Measurements from ENCODE around the gene GALNT16. TPM values are rescaled to one million over a fixed set of nuclear protein-coding genes. Genes with fewer than 3 reads are reported as not detected.

The GALNT16 gene
- total RNA-seq, 4 donors from 2014 or later: 5.1 to 8.9 (median 8.7) TPM

DNA sequence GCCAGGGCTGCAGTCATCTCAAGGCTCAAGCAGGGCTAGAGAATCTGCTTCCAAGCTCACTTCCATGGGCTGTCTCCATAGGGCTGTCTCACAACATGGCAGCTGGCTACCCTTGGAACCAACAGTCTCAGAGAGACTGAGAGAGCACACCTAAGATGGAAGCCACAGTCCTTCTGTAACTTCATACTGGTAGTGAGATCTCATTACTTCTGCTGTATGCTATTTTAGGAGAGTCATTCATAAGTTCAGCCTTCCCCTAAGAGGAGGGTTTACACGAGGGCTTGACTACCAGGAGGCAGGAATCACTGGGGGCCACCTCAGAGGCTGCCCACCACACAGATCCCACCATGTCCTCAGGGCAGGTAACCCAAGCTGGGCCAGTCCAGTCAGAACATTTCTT, 108.4 kb downstream of the GALNT16 start:
- no peak for TF ChIP-seq CTCF (IDR thresholded peaks at IDR 0.05; ENCODE audit: low read depth)

DNA sequence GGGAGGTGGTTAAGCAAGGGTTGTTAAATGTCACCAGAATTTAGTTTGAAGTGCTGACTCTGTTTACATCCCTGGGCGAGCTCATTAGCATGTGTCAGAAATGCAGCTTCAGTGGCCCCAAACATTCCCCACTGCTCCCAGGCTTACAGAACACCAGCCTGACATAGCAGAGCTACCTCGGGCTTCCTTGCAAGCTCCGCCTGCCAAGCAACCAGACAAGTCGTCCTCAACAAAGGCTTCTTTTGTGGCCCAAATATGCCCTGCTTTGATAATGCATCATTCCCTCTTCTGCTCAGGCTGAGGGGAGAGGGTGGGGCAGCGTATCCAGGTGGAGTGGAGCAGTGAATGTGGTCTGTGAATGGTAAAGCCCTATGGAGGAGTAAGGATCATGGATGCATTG, 110.1 kb downstream of the GALNT16 start:
- TF ChIP-seq CTCF (IDR thresholded peaks at IDR 0.05; ENCODE audit: low read depth): no peak

- no peak for TF ChIP-seq CTCF (IDR thresholded peaks at IDR 0.05; ENCODE audit: low read depth)
These were observed 112.2 kb downstream of the GALNT16 start for GRCh38 chr14:69372146-69372545.

DNA sequence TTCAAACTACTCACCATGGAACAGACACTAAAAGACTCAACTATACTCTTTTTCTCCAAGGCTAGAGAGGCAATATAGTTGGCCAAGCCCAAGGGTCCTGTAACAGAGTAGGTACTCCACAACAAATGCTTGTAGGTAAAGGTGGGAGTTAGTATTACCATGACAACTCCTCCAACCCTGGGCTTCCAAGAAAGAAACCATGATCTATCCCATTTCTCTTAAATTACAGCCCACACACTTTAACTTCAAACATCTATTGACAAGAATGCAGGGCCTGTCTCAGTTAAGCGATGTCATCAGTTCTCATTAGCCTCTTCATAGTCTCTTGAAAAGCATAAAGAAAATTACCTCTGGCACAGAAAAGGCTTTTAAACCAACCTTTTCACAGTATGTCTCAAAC, 113.1 kb downstream of the GALNT16 start:
- TF ChIP-seq CTCF (IDR thresholded peaks at IDR 0.05; ENCODE audit: low read depth): no peak

DNA sequence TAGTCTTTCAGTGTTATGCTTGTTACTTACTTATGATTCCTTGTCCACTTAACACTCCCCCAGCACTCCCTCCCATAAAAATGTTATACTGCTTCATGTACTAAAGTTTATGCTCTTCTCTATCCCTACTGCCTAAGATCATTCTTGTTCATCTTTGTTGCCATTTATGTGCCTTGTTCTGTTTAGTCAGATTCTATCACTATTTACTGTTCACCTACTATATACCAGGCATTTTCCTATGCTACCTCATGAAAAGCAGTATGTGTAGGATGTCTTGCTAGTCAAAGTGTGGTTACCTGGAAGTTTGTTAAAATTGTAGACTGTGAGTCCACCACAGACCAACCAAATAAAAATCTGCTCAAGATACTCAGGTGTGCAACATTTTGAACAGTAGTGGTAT, 114.3 kb downstream of the GALNT16 start:
- TF ChIP-seq CTCF (IDR thresholded peaks at IDR 0.05; ENCODE audit: low read depth): no peak

DNA sequence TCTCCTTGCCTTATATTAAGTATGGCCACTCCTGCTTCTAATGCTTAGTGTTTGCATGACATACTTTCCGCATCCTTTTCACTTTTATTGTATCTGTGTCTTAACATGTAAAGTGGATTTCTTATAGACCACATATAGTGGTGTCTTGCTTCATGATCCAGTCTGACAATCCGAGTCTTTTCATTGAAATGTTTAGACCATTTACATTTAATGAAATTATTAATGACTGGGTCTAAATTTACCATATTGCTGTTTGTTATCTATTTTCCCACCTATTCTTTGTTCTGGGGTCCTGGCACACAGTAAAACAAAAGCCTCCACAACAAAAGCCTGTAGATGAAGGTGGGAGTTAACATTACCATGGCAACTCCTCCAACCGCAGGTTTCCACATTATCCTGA, 115.2 kb downstream of the GALNT16 start:
- TF ChIP-seq CTCF (IDR thresholded peaks at IDR 0.05; ENCODE audit: low read depth): no peak

DNA sequence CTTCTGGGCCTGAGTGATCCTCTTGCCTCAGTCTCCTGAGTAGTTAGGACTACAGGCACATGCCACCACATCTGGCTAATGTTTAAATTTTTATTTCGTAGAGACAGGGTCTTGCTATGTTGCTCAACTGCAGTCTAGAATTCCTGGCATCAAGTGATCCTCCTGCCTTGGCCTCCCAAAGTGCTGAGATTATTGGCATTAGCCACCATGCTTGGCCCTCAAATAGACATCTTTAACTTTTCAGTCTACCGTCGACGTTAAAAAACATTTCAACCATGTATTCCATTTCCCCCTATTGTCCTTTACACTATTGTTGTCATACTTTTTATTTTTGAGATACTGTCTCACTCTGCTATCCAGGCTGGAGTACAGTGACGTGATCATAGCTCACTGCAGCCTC, 115.8 kb downstream of the GALNT16 start:
- TF ChIP-seq CTCF (IDR thresholded peaks at IDR 0.05; ENCODE audit: low read depth): no peak

Measured in subcutaneous adipose tissue (tissue), 4 donors.